ENCODE data around the gene FES. TPM values are rescaled to one million over a fixed set of nuclear protein-coding genes. Genes with fewer than 3 reads are reported as not detected.

FES gene
- polyA plus RNA-seq, 1 donor from 2014 or later = not detected

DNA sequence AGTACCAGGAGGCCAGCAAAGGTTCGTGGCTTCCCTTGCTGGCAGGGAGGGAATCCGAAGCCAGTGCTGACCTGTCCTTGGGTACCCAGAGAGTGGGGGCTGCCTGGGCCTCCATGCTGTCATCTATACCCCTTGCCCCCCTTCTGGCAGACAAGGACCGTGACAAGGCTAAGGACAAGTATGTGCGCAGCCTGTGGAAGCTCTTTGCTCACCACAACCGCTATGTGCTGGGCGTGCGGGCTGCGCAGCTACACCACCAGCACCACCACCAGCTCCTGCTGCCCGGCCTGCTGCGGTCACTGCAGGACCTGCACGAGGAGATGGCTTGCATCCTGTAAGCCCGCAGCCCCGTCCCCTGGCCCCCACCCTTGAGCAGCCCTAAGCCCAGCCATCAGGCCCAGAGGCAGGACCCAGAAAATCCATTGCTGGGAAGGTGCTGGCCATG, 2.8 kb downstream of the FES start:
- H3K36me3 ChIP-seq (ENCODE audit: insufficient read depth, low read length) = no peaks in the 10 kb centered on the region
- H3K27ac ChIP-seq (ENCODE audit: low read length) = no peak overlapping the region
- H3K79me2 ChIP-seq (replicated peaks; ENCODE audit: insufficient read depth, low read length) = no peaks in the 10 kb centered on the region
- no peaks in the 10 kb centered on the region for H4K20me1 ChIP-seq (ENCODE audit: insufficient read depth)
- no peaks in the 10 kb centered on the region for H3K27me3 ChIP-seq (ENCODE audit: insufficient read depth, low read depth, low read length)
- H3K4me3 ChIP-seq (ENCODE audit: low read length) = no peak overlapping the region
- no peaks in the 10 kb centered on the region for H3K9me2 ChIP-seq (ENCODE audit: insufficient read depth, low read length)
- H3K4me2 ChIP-seq (ENCODE audit: low read length) = no peak overlapping the region
- H3K9me3 ChIP-seq (ENCODE audit: low read length) = no peaks in the 10 kb centered on the region
- TF ChIP-seq MXI1 (conservative IDR thresholded peaks at IDR 0.05; ENCODE audit: poor library complexity, severe bottlenecking) (no peak), TAF1 (IDR thresholded peaks at IDR 0.05; ENCODE audit: low read depth) (no peak)
- H2AFZ ChIP-seq (ENCODE audit: low read depth, low read length) = no peak overlapping the region
- H3F3A ChIP-seq (ENCODE audit: insufficient read depth, low read length, poor library complexity, severe bottlenecking) = no peaks in the 10 kb centered on the region
- no peak overlapping the region for H3K9ac ChIP-seq (ENCODE audit: low read length)

DNA sequence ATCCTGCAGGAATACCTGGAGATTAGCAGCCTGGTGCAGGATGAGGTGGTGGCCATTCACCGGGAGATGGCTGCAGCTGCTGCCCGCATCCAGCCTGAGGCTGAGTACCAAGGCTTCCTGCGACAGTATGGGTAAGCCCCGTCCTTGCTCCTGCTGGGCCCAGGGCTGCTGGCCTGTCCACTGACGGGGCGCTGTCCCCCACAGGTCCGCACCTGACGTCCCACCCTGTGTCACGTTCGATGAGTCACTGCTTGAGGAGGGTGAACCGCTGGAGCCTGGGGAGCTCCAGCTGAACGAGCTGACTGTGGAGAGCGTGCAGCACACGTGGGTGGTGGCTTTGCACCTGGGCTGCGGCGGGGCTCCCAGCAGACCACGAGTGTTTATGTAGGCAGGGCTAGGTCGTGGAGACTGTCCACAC, 5.0 kb downstream of the FES start:
- Histone ChIP-seq H3K9ac (ENCODE audit: low read length) (no peak overlapping the region), H3K27ac (ENCODE audit: low read length) (no peak overlapping the region), H3K27me3 (ENCODE audit: insufficient read depth, low read depth, low read length) (no peaks in the 10 kb centered on the region), H3F3A (ENCODE audit: insufficient read depth, low read length, poor library complexity, severe bottlenecking) (no peaks in the 10 kb centered on the region), H2AFZ (ENCODE audit: low read depth, low read length) (no peak overlapping the region), H3K36me3 (ENCODE audit: insufficient read depth, low read length) (no peaks in the 10 kb centered on the region), H4K20me1 (ENCODE audit: insufficient read depth) (no peaks in the 10 kb centered on the region), H3K9me2 (ENCODE audit: insufficient read depth, low read length) (no peaks in the 10 kb centered on the region), H3K79me2 (replicated peaks; ENCODE audit: insufficient read depth, low read length) (no peaks in the 10 kb centered on the region), H3K4me3 (ENCODE audit: low read length) (no peak overlapping the region), H3K9me3 (ENCODE audit: low read length) (no peaks in the 10 kb centered on the region), H3K4me2 (ENCODE audit: low read length) (no peak overlapping the region)
- TF ChIP-seq, protein P1, sequence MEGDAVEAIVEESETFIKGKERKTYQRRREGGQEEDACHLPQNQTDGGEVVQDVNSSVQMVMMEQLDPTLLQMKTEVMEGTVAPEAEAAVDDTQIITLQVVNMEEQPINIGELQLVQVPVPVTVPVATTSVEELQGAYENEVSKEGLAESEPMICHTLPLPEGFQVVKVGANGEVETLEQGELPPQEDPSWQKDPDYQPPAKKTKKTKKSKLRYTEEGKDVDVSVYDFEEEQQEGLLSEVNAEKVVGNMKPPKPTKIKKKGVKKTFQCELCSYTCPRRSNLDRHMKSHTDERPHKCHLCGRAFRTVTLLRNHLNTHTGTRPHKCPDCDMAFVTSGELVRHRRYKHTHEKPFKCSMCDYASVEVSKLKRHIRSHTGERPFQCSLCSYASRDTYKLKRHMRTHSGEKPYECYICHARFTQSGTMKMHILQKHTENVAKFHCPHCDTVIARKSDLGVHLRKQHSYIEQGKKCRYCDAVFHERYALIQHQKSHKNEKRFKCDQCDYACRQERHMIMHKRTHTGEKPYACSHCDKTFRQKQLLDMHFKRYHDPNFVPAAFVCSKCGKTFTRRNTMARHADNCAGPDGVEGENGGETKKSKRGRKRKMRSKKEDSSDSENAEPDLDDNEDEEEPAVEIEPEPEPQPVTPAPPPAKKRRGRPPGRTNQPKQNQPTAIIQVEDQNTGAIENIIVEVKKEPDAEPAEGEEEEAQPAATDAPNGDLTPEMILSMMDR (IDR thresholded peaks at IDR 0.05; ENCODE audit: poor library complexity, severe bottlenecking) = no peak
- TF ChIP-seq POLR2AphosphoS5 (IDR thresholded peaks at IDR 0.05) (no peak), EZH2 (IDR thresholded peaks at IDR 0.05; ENCODE audit: borderline replicate concordance, insufficient read depth, low read length, poor library complexity, severe bottlenecking) (no peak), MXI1 (conservative IDR thresholded peaks at IDR 0.05; ENCODE audit: poor library complexity, severe bottlenecking) (no peak), RAD21 (conservative IDR thresholded peaks at IDR 0.05) (no peak), SMC3 (conservative IDR thresholded peaks at IDR 0.05; ENCODE audit: poor library complexity) (no peak), TAF1 (IDR thresholded peaks at IDR 0.05; ENCODE audit: low read depth) (no peak), EP300 (conservative IDR thresholded peaks at IDR 0.05; ENCODE audit: poor library complexity, severe bottlenecking) (no peak)
- TF ChIP-seq, protein P2, sequence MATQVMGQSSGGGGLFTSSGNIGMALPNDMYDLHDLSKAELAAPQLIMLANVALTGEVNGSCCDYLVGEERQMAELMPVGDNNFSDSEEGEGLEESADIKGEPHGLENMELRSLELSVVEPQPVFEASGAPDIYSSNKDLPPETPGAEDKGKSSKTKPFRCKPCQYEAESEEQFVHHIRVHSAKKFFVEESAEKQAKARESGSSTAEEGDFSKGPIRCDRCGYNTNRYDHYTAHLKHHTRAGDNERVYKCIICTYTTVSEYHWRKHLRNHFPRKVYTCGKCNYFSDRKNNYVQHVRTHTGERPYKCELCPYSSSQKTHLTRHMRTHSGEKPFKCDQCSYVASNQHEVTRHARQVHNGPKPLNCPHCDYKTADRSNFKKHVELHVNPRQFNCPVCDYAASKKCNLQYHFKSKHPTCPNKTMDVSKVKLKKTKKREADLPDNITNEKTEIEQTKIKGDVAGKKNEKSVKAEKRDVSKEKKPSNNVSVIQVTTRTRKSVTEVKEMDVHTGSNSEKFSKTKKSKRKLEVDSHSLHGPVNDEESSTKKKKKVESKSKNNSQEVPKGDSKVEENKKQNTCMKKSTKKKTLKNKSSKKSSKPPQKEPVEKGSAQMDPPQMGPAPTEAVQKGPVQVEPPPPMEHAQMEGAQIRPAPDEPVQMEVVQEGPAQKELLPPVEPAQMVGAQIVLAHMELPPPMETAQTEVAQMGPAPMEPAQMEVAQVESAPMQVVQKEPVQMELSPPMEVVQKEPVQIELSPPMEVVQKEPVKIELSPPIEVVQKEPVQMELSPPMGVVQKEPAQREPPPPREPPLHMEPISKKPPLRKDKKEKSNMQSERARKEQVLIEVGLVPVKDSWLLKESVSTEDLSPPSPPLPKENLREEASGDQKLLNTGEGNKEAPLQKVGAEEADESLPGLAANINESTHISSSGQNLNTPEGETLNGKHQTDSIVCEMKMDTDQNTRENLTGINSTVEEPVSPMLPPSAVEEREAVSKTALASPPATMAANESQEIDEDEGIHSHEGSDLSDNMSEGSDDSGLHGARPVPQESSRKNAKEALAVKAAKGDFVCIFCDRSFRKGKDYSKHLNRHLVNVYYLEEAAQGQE (IDR thresholded peaks at IDR 0.05; ENCODE audit: borderline replicate concordance) = no peak
